ENCODE results near the gene PCDHGA9.
"Not testable (repeated sequence)": the region's sequence is repeated elsewhere in the genome, so short reads cannot be mapped to it uniquely, and the experiment has no call there.

Gene PCDHGA9

GRCh38 chr5:141393267-141393666 is 9.3 kb upstream of the PCDHGA9 start:
- Histone ChIP-seq H3K9ac (ENCODE audit: low read depth, low read length) (no peak overlapping the region), H3K4me1 (ENCODE audit: insufficient read depth, low read length) (no peaks in the 10 kb centered on the region), H3K9me3 (ENCODE audit: control insufficient read depth, insufficient read depth, low read length) (peaks cover 41% of the 10 kb centered on the region), H3K36me3 (ENCODE audit: insufficient read depth, low read length) (peaks cover 7% of the 10 kb centered on the region)

DNA sequence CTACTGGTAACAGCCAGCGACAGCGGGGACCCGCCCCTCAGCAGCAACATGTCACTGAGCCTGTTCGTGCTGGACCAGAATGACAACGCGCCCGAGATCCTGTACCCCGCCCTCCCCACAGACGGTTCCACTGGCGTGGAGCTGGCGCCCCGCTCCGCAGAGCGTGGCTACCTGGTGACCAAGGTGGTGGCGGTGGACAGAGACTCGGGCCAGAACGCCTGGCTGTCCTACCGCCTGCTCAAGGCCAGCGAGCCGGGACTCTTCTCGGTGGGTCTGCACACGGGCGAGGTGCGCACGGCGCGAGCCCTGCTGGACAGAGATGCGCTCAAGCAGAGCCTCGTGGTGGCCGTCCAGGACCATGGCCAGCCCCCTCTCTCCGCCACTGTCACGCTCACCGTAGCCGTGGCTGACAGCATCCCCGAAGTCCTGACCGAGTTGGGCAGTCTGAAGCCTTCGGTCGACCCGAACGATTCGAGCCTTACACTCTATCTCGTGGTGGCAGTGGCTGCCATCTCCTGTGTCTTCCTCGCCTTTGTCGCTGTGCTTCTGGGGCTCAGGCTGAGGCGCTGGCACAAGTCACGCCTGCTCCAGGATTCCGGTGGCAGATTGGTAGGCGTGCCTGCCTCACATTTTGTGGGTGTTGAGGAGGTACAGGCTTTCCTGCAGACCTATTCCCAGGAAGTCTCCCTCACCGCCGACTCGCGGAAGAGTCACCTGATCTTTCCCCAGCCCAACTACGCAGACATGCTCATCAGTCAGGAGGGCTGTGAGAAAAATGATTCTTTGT is 8.0 kb upstream of the PCDHGA9 start:
- not testable (repeated sequence) for H3K4me1 ChIP-seq (ENCODE audit: insufficient read depth, low read length); H3K36me3 ChIP-seq (ENCODE audit: insufficient read depth, low read length); H3K9ac ChIP-seq (ENCODE audit: low read depth, low read length)
- peaks cover 40% of the 10 kb centered on the region for H3K9me3 ChIP-seq (ENCODE audit: control insufficient read depth, insufficient read depth, low read length)

- H3K9ac ChIP-seq (ENCODE audit: low read depth, low read length); H3K4me1 ChIP-seq (ENCODE audit: insufficient read depth, low read length); H3K36me3 ChIP-seq (ENCODE audit: insufficient read depth, low read length): not testable (repeated sequence)
- peaks cover 27% of the 10 kb centered on the region for H3K9me3 ChIP-seq (ENCODE audit: control insufficient read depth, insufficient read depth, low read length)
Measured at GRCh38 chr5:141397756-141398551, 4.6 kb upstream of the PCDHGA9 start, which contains the start of gene PCDHGB5. Gene PCDHGB5, plus strand, starts transcription at chr5:141397947. Its CDS starts 181 bp downstream, at chr5:141398128.

- peaks cover 22% of the 10 kb centered on the region for H3K9me3 ChIP-seq (ENCODE audit: control insufficient read depth, insufficient read depth, low read length)
- no peaks in the 10 kb centered on the region for H3K4me1 ChIP-seq (ENCODE audit: insufficient read depth, low read length)
- peaks cover 5% of the 10 kb centered on the region; the same call in 1 of the 2 replicates for H3K36me3 ChIP-seq (ENCODE audit: insufficient read depth, low read length)
- no peak overlapping the region for H3K9ac ChIP-seq (ENCODE audit: low read depth, low read length)
Measured at GRCh38 chr5:141398608-141399007, 4.0 kb upstream of the PCDHGA9 start.

- no peaks in the 10 kb centered on the region for H3K4me1 ChIP-seq (ENCODE audit: insufficient read depth, low read length)
- no peaks in the 10 kb centered on the region for H3K36me3 ChIP-seq (ENCODE audit: insufficient read depth, low read length)
- H3K9ac ChIP-seq (ENCODE audit: low read depth, low read length), result no peak overlapping the region
- peaks cover 15% of the 10 kb centered on the region for H3K9me3 ChIP-seq (ENCODE audit: control insufficient read depth, insufficient read depth, low read length)
Measured at GRCh38 chr5:141399555-141400258, 2.9 kb upstream of the PCDHGA9 start.

DNA sequence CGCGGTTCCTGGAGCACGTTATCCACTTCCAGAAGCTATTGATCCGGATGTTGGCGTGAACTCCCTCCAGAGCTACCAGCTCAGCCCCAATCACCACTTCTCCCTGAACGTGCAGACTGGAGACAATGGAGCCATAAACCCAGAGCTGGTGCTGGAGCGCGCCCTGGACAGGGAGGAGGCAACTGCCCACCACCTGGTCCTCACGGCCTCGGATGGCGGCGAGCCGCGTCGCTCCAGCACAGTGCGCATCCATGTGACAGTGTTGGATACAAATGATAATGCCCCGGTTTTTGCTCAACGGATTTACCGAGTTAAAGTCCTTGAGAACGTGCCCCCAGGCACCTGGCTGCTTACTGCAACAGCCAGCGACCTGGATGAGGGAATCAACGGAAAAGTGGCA is 809 bp downstream of the PCDHGA9 start:
- no peaks in the 10 kb centered on the region for H3K36me3 ChIP-seq (ENCODE audit: insufficient read depth, low read length)
- peaks cover 6% of the 10 kb centered on the region for H3K9me3 ChIP-seq (ENCODE audit: control insufficient read depth, insufficient read depth, low read length)
- no peaks in the 10 kb centered on the region for H3K4me1 ChIP-seq (ENCODE audit: insufficient read depth, low read length)
- no peak overlapping the region for H3K9ac ChIP-seq (ENCODE audit: low read depth, low read length)

DNA sequence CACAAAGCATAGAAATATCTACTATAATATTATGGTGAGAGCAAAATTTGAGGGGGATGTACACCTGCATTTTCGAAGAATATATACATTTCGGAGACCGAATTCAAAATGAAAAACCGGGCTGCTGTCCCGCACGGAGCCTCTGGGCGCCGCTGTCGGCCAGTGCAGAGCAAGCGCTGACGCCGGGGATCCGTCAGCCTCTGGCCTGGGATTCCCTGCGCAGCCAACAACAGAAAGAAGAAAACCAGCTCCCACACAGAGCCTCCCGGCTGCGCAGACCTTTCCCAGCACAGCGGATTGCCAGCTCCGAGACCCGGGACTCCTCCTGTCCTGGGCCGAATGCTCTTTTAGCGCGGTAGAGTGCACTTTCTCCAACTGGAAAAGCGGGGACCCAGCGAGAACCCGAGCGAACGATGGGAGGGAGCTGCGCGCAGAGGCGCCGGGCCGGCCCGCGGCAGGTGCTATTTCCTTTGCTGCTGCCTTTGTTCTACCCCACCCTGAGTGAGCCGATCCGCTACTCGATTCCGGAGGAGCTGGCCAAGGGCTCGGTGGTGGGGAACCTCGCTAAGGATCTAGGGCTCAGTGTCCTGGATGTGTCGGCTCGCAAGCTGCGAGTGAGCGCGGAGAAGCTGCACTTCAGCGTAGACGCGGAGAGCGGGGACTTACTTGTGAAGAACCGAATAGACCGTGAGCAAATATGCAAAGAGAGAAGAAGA is 5.4 kb downstream of the PCDHGA9 start, which contains the start of gene PCDHGB6:
TSS of gene PCDHGB6 (plus strand) at position 232 of the 716 bp plus-strand sequence. CDS start at position 414, 182 bp downstream.
- H3K4me1 ChIP-seq (ENCODE audit: insufficient read depth, low read length); H3K36me3 ChIP-seq (ENCODE audit: insufficient read depth, low read length); H3K9me3 ChIP-seq (ENCODE audit: control insufficient read depth, insufficient read depth, low read length): not testable (repeated sequence)
- peak within 1 kb of the TSS; percentile 50; the same call in 1 of the 2 replicates for H3K9ac ChIP-seq (ENCODE audit: low read depth, low read length)

DNA sequence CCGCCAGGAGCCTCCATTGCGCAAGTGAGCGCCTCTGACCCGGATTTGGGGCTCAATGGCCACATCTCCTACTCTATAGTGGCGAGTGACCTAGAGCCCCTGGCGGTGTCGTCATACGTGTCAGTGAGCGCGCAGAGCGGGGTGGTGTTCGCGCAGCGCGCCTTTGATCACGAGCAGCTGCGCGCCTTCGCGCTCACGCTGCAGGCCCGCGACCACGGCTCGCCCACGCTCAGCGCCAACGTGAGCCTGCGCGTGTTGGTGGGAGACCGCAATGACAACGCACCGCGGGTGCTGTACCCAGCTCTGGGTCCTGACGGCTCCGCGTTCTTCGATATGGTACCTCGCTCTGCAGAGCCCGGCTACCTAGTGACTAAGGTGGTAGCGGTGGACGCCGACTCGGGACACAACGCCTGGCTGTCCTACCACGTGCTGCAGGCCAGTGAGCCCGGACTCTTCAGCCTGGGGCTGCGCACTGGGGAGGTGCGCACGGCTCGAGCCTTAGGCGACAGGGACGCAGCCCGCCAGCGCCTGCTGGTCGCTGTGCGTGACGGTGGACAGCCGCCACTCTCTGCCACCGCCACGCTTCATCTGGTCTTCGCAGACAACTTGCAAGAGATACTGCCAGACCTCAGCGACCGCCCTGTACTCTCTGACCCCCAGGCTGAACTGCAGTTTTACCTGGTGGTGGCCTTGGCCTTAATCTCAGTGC is 7.2 kb downstream of the PCDHGA9 start:
- H3K36me3 ChIP-seq (ENCODE audit: insufficient read depth, low read length), result no peaks in the 10 kb centered on the region
- no peaks in the 10 kb centered on the region for H3K9me3 ChIP-seq (ENCODE audit: control insufficient read depth, insufficient read depth, low read length)
- no peak overlapping the region for H3K9ac ChIP-seq (ENCODE audit: low read depth, low read length)
- no peaks in the 10 kb centered on the region for H3K4me1 ChIP-seq (ENCODE audit: insufficient read depth, low read length)

- H3K9ac ChIP-seq (ENCODE audit: low read depth, low read length), result no peak overlapping the region
- H3K4me1 ChIP-seq (ENCODE audit: insufficient read depth, low read length), result no peaks in the 10 kb centered on the region
- no peaks in the 10 kb centered on the region for H3K9me3 ChIP-seq (ENCODE audit: control insufficient read depth, insufficient read depth, low read length)
- no peaks in the 10 kb centered on the region for H3K36me3 ChIP-seq (ENCODE audit: insufficient read depth, low read length)
Measured at GRCh38 chr5:141411575-141411974, 9.0 kb downstream of the PCDHGA9 start.

DNA sequence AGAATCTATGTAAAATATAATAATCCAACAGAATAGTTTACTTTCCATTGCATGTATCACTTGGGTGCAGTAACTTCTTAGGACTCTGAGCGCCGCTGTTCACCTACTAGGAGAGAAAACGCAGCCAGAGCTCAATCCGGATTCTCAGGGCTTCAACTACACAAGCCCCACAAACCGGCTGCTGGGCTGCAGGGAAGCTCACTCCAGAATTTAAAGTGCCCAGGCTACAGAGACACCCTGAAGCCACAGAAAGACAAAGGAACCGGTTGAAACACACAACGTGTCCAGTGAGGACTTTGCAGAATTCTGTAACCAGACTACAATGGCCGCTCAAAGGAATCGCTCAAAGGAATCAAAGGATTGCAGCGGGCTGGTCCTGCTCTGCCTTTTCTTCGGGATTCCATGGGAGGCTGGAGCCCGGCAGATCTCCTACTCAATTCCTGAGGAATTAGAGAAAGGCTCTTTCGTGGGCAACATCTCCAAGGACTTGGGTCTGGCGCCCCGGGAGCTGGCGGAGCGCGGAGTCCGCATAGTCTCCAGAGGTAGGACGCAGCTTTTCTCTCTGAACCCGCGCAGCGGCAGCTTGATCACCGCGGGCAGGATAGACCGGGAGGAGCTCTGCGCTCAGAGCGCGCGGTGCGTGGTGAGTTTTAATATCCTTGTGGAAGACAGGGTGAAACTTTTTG is 10.4 kb downstream of the PCDHGA9 start, which contains the start of gene PCDHGA10:
TSS of gene PCDHGA10 (plus strand) at position 134 of the 686 bp plus-strand sequence. CDS start at position 323, 189 bp downstream.
- H3K4me1 ChIP-seq (ENCODE audit: insufficient read depth, low read length), result no peaks in the 10 kb centered on the region
- H3K9ac ChIP-seq (ENCODE audit: low read depth, low read length), result peak within 1 kb of the TSS; percentile 24; the same call in 1 of the 2 replicates
- H3K9me3 ChIP-seq (ENCODE audit: control insufficient read depth, insufficient read depth, low read length), result no peaks in the 10 kb centered on the region
- no peaks in the 10 kb centered on the region for H3K36me3 ChIP-seq (ENCODE audit: insufficient read depth, low read length)

DNA sequence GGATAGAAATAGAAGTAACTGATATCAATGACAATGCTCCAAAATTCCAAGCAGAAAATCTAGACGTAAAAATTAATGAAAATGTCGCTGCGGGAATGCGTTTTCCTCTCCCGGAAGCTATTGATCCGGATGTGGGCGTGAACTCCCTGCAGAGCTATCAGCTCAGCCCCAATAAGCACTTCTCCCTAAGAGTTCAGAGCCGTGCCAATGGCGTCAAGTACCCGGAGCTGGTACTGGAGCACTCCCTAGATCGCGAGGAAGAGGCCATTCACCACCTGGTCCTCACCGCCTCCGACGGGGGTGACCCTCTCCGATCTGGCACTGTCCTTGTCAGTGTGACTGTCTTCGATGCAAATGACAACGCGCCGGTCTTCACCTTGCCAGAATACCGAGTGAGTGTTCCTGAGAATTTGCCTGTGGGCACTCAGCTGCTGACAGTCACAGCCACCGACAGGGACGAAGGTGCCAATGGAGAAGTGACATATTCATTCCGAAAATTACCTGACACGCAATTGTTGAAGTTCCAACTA is 11.0 kb downstream of the PCDHGA9 start:
- Histone ChIP-seq H3K9ac (ENCODE audit: low read depth, low read length) (peak overlapping the region; percentile 24; the same call in 1 of the 2 replicates), H3K9me3 (ENCODE audit: control insufficient read depth, insufficient read depth, low read length) (no peaks in the 10 kb centered on the region), H3K36me3 (ENCODE audit: insufficient read depth, low read length) (no peaks in the 10 kb centered on the region), H3K4me1 (ENCODE audit: insufficient read depth, low read length) (no peaks in the 10 kb centered on the region)

GRCh38 chr5:141414548-141415274 is 12.1 kb downstream of the PCDHGA9 start:
- H3K36me3 ChIP-seq (ENCODE audit: insufficient read depth, low read length); H3K4me1 ChIP-seq (ENCODE audit: insufficient read depth, low read length); H3K9ac ChIP-seq (ENCODE audit: low read depth, low read length); H3K9me3 ChIP-seq (ENCODE audit: control insufficient read depth, insufficient read depth, low read length): not testable (repeated sequence)
